PC-3 (cell line): ENCODE results near the gene IQSEC3.

Source experiments
- CTCF ChIP-seq: fragments of 300-600 bp; sonication (generic); conservative IDR thresholded peaks from 2 replicates; pipeline ENCODE4 v1.5.1; 2017; ENCODE audit warnings: antibody characterized with exemption, low read depth, mild to moderate bottlenecking, low read length
- EZH2 ChIP-seq: fragments of 300-600 bp; sonication (generic); IDR thresholded peaks from one replicate; pipeline ENCODE4 v1.6.1; 2017; ENCODE audit warnings: antibody characterized with exemption, mild to moderate bottlenecking, low read length; ENCODE audit not compliant: unreplicated experiment

DNA sequence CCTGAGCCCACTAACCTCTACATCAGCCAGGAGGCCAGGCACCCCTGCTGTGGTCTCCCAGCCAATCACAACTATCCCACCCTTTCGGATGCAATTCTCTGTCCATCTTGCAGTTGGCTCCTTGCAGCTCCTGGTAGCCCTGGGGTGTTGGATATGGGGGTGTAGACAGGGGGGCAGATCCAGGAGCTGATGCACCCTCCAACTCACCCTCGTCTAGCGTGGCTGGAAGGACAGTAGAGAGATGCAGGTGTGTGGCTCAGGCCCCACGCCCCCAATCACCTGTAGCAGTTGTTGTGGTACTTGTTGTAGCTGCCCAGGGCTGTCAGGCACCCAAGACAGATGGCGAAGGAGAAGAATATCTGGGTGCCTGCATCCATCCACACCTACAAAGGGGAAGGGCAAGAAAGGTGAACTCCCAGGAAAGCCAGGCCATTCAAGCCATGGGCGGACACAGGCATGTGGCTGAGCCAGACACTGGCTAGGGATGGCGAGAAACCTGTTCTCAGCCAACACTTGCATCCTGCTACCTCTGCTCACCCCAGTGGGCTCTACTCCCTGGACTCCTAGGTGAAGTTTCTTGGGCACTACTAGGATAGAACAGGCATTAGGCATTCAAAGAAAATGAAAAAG is 160.8 kb downstream of the IQSEC3 start:
- no peak for TF ChIP-seq CTCF
- no peak for TF ChIP-seq EZH2
